HepG2 (cell line): ENCODE data around the gene DNALI1. TPM values are rescaled to one million over a fixed set of nuclear protein-coding genes. Genes with fewer than 3 reads are reported as not detected.

ENCODE experiments used
- HDAC2 ChIP-seq: sonication (generic); formaldehyde crosslinking; IDR thresholded peaks from 2 replicates; pipeline ENCODE4 v1.4.0; 2020; ENCODE audit warnings: missing genetic modification reagents
- ISL2 ChIP-seq: sonication (generic); formaldehyde crosslinking; IDR thresholded peaks from 2 replicates; pipeline ENCODE4 v1.5.0; 2020; ENCODE audit warnings: missing genetic modification reagents
- JUND ChIP-seq: sonication (generic); formaldehyde crosslinking; IDR thresholded peaks from 2 replicates; pipeline ENCODE4 v1.8.0; 2022; ENCODE audit warnings: mild to moderate bottlenecking, missing genetic modification reagents
- MLLT10 ChIP-seq: sonication (generic); formaldehyde crosslinking; IDR thresholded peaks from 2 replicates; pipeline ENCODE4 v1.4.0; 2020; ENCODE audit warnings: missing genetic modification reagents
- NR1H2 ChIP-seq: sonication (generic); formaldehyde crosslinking; IDR thresholded peaks from 2 replicates; pipeline ENCODE4 v1.8.1; 2022; ENCODE audit warnings: low read depth, missing genetic modification reagents, borderline replicate concordance
- NR3C1 ChIP-seq: sonication (generic); formaldehyde crosslinking; IDR thresholded peaks from 2 replicates; pipeline ENCODE4 v1.4.0; 2020; ENCODE audit warnings: missing genetic modification reagents
- SOX6 ChIP-seq, 2 experiments: fragments of 450-650 bp in 1 of 2; sonication (generic) in 1 of 2; formaldehyde crosslinking in 1 of 2; IDR thresholded peaks; 2 replicates each; pipeline versions ENCODE4 v1.4.0 to v1.6.1; 2017 to 2020; ENCODE audit warnings: antibody characterized with exemption in 1 of 2, mild to moderate bottlenecking in 1 of 2, missing genetic modification reagents in 1 of 2
- SRY ChIP-seq: sonication (generic); formaldehyde crosslinking; IDR thresholded peaks from 2 replicates; pipeline ENCODE4 v1.8.0; 2022; ENCODE audit warnings: mild to moderate bottlenecking, missing genetic modification reagents
- TEAD3 ChIP-seq: optimal IDR thresholded peaks from 2 replicates; pipeline ENCODE3; 2016; ENCODE audit warnings: borderline replicate concordance
- ZNF329 ChIP-seq: sonication (generic); formaldehyde crosslinking; IDR thresholded peaks from 2 replicates; pipeline ENCODE4 v1.9.0; 2021; ENCODE audit warnings: low read depth, mild to moderate bottlenecking, missing genetic modification reagents
- ZNF333 ChIP-seq: sonication (generic); formaldehyde crosslinking; IDR thresholded peaks from 2 replicates; pipeline ENCODE4 v1.4.0; 2020; ENCODE audit warnings: mild to moderate bottlenecking, missing genetic modification reagents, borderline replicate concordance
- ZNF33B ChIP-seq: sonication (generic); formaldehyde crosslinking; IDR thresholded peaks from 2 replicates; pipeline ENCODE4 v1.5.1; 2020; ENCODE audit warnings: mild to moderate bottlenecking, missing genetic modification reagents
- ZNF776 ChIP-seq: sonication (generic); formaldehyde crosslinking; IDR thresholded peaks from 2 replicates; pipeline ENCODE4 v1.4.0; 2020; ENCODE audit warnings: mild to moderate bottlenecking, missing genetic modification reagents
- polyA plus RNA-seq, 8 experiments: library from polyadenylated mRNA; depleted of rRNA in 3 of 8; stranded (reverse) in 7 of 8; unstranded in 1 of 8; fragments of >200 nt; fragmentation: Illumina TruSeq in 4 of 8; extraction: Trizol in 4 of 8; gene quantifications; 2 replicates each; pipeline versions ENCODE4 v1.2.1 to v1.2.3, GENCODE V29; 2011 to 2016; ENCODE audit warnings: low read depth in 4 of 8, missing spikeins in 1 of 8, mixed read lengths in 1 of 8; ENCODE audit not compliant: insufficient read depth in 1 of 8
- total RNA-seq, 5 experiments: library from RNA; depleted of rRNA; stranded (reverse); fragments of >200 nt; fragmentation: Illumina TruSeq; extraction: Trizol; gene quantifications; 2 replicates each; pipeline ENCODE4 v1.2.3, GENCODE V29; 2016; ENCODE audit warnings: low read depth in 1 of 5
- TF ChIP-seq, protein P1 (sequence below): sonication (generic); formaldehyde crosslinking; IDR thresholded peaks from 2 replicates; pipeline ENCODE4 v1.5.0; 2020; ENCODE audit warnings: mild to moderate bottlenecking, missing genetic modification reagents, borderline replicate concordance
- TF ChIP-seq, protein P2 (sequence below): sonication (generic); formaldehyde crosslinking; IDR thresholded peaks from 2 replicates; pipeline ENCODE4 v1.4.0; 2020; ENCODE audit warnings: missing genetic modification reagents, low read depth, mild to moderate bottlenecking, borderline replicate concordance
- TF ChIP-seq, protein P3 (sequence below): sonication (generic); formaldehyde crosslinking; IDR thresholded peaks from 2 replicates; pipeline ENCODE4 v1.8.0; 2022; ENCODE audit warnings: mild to moderate bottlenecking, missing genetic modification reagents
- TF ChIP-seq, protein P4 (sequence below): sonication (generic); formaldehyde crosslinking; IDR thresholded peaks from 2 replicates; pipeline ENCODE4 v1.5.0; 2020; ENCODE audit warnings: missing genetic modification reagents

Gene DNALI1
- total and polyA plus RNA-seq, 2 of the 13 experiments (the other 11 are each of a cell fraction or from before 2014, with no cell fraction given), result 0.42 to 0.70 TPM

DNA sequence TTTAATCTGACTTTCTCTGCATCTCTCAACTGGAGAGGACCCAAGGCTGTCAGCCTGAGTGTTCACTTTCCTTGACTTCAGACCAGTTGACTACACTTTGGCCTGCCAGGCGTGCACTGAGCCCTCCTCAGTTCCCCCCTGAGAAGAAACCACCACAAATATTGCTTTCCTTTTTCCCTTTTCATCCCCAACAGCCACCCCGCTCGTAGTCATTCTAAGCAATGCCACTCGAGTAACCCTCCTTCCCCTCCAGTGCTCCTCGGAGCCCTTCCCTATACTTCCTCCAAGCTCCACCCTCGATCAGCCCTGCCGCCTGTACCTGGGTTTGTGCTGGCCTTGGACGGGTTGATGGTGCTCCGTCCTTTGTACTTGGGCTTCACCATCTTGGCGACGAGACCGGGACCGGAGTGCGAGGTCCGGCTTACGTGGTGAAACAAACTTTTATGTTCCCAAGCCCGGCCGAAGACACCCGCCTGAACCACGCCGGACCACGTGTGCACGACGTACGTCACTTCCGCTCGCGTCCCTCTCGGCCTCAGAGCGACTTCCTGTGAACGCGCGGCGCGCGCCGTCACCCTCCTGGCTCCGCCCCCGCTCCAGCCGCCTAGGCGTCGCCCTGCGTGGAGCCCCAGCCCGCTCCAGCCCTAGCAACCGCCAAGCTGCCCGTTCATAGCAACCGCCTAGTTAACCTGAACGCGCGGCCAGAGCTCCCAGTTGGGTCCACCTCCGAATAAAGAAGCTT, 38.9 kb downstream of the DNALI1 start, which contains the start of gene GNL2 (continued):
- TF ChIP-seq, protein P1, sequence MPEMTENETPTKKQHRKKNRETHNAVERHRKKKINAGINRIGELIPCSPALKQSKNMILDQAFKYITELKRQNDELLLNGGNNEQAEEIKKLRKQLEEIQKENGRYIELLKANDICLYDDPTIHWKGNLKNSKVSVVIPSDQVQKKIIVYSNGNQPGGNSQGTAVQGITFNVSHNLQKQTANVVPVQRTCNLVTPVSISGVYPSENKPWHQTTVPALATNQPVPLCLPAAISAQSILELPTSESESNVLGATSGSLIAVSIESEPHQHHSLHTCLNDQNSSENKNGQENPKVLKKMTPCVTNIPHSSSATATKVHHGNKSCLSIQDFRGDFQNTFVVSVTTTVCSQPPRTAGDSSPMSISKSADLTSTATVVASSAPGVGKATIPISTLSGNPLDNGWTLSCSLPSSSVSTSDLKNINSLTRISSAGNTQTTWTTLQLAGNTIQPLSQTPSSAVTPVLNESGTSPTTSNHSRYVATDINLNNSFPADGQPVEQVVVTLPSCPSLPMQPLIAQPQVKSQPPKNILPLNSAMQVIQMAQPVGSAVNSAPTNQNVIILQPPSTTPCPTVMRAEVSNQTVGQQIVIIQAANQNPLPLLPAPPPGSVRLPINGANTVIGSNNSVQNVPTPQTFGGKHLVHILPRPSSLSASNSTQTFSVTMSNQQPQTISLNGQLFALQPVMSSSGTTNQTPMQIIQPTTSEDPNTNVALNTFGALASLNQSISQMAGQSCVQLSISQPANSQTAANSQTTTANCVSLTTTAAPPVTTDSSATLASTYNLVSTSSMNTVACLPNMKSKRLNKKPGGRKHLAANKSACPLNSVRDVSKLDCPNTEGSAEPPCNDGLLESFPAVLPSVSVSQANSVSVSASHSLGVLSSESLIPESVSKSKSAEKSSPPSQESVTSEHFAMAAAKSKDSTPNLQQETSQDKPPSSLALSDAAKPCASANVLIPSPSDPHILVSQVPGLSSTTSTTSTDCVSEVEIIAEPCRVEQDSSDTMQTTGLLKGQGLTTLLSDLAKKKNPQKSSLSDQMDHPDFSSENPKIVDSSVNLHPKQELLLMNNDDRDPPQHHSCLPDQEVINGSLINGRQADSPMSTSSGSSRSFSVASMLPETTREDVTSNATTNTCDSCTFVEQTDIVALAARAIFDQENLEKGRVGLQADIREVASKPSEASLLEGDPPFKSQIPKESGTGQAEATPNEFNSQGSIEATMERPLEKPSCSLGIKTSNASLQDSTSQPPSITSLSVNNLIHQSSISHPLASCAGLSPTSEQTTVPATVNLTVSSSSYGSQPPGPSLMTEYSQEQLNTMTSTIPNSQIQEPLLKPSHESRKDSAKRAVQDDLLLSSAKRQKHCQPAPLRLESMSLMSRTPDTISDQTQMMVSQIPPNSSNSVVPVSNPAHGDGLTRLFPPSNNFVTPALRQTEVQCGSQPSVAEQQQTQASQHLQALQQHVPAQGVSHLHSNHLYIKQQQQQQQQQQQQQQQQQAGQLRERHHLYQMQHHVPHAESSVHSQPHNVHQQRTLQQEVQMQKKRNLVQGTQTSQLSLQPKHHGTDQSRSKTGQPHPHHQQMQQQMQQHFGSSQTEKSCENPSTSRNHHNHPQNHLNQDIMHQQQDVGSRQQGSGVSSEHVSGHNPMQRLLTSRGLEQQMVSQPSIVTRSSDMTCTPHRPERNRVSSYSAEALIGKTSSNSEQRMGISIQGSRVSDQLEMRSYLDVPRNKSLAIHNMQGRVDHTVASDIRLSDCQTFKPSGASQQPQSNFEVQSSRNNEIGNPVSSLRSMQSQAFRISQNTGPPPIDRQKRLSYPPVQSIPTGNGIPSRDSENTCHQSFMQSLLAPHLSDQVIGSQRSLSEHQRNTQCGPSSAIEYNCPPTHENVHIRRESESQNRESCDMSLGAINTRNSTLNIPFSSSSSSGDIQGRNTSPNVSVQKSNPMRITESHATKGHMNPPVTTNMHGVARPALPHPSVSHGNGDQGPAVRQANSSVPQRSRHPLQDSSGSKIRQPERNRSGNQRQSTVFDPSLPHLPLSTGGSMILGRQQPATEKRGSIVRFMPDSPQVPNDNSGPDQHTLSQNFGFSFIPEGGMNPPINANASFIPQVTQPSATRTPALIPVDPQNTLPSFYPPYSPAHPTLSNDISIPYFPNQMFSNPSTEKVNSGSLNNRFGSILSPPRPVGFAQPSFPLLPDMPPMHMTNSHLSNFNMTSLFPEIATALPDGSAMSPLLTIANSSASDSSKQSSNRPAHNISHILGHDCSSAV (CRISPR knock-in tag), result no peak
- no peak for TF ChIP-seq ISL2 (CRISPR knock-in tag)
- TF ChIP-seq, protein P2, sequence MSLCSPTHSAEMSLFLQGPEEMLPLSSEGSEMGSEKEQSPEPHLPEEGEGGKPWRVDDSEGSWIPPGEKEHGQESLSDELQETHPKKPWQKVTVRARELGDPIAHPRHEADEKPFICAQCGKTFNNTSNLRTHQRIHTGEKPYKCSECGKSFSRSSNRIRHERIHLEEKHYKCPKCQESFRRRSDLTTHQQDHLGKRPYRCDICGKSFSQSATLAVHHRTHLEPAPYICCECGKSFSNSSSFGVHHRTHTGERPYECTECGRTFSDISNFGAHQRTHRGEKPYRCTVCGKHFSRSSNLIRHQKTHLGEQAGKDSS (CRISPR knock-in tag), result no peak
- no peak for TF ChIP-seq SOX6 (IDR thresholded peaks at IDR 0.05)
- TF ChIP-seq SOX6 (CRISPR knock-in tag; IDR thresholded peaks at IDR 0.05), result peak; percentile 68
- peak; percentile 66; the same call in 1 of the 2 replicates for TF ChIP-seq SRY (CRISPR knock-in tag)
- no peak for TF ChIP-seq JUND (CRISPR knock-in tag)
- TF ChIP-seq ZNF776 (CRISPR knock-in tag), result peak; percentile 81; the same call in 1 of the 2 replicates
- TF ChIP-seq ZNF329 (CRISPR knock-in tag), result no peak; the same call in 1 of the 2 replicates
- TF ChIP-seq, protein P3, sequence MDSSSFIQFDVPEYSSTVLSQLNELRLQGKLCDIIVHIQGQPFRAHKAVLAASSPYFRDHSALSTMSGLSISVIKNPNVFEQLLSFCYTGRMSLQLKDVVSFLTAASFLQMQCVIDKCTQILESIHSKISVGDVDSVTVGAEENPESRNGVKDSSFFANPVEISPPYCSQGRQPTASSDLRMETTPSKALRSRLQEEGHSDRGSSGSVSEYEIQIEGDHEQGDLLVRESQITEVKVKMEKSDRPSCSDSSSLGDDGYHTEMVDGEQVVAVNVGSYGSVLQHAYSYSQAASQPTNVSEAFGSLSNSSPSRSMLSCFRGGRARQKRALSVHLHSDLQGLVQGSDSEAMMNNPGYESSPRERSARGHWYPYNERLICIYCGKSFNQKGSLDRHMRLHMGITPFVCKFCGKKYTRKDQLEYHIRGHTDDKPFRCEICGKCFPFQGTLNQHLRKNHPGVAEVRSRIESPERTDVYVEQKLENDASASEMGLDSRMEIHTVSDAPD (CRISPR knock-in tag), result no peak
- peak; percentile 84; the same call in 1 of the 2 replicates for TF ChIP-seq ZNF333 (CRISPR knock-in tag)
- no peak for TF ChIP-seq NR3C1 (CRISPR knock-in tag)
- TF ChIP-seq, protein P4, sequence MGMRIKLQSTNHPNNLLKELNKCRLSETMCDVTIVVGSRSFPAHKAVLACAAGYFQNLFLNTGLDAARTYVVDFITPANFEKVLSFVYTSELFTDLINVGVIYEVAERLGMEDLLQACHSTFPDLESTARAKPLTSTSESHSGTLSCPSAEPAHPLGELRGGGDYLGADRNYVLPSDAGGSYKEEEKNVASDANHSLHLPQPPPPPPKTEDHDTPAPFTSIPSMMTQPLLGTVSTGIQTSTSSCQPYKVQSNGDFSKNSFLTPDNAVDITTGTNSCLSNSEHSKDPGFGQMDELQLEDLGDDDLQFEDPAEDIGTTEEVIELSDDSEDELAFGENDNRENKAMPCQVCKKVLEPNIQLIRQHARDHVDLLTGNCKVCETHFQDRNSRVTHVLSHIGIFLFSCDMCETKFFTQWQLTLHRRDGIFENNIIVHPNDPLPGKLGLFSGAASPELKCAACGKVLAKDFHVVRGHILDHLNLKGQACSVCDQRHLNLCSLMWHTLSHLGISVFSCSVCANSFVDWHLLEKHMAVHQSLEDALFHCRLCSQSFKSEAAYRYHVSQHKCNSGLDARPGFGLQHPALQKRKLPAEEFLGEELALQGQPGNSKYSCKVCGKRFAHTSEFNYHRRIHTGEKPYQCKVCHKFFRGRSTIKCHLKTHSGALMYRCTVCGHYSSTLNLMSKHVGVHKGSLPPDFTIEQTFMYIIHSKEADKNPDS (CRISPR knock-in tag), result no peak
- no peak for TF ChIP-seq MLLT10
- no peak for TF ChIP-seq NR1H2 (CRISPR knock-in tag)
- TF ChIP-seq ZNF33B (CRISPR knock-in tag), result no peak
- TF ChIP-seq TEAD3 (CRISPR knock-in tag), result peak; percentile 8
- TF ChIP-seq HDAC2 (CRISPR knock-in tag), result peak; percentile 66; the same call in 1 of the 2 replicates
